HCEC 1CT (cell line): Measurements from ENCODE around the gene TMPRSS5.

Experiments
- DNase-seq: peaks from one replicate; pipeline ENCODE4 v3.0.0-alpha.2; 2017

The TMPRSS5 gene

DNA sequence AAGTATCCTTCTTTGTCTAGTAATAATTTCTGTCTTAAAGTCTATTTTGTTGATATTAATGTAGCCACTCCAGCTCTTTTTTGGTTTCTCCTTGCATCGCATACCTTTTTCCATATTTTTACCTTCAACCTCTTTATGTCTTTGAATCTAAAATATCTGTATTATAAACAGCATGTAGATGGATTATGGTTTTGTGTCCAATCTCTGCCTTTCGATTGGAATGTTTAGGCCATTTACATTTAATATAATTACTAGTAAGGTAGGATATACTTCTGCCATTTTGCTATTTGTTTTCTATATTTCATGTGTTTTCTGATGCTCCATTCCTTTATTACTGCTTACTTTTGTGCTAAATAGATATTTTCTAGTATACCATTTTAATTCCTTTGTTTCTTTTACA lies 39.5 kb downstream of the TMPRSS5 start:
- no peak for DNase-seq

DNA sequence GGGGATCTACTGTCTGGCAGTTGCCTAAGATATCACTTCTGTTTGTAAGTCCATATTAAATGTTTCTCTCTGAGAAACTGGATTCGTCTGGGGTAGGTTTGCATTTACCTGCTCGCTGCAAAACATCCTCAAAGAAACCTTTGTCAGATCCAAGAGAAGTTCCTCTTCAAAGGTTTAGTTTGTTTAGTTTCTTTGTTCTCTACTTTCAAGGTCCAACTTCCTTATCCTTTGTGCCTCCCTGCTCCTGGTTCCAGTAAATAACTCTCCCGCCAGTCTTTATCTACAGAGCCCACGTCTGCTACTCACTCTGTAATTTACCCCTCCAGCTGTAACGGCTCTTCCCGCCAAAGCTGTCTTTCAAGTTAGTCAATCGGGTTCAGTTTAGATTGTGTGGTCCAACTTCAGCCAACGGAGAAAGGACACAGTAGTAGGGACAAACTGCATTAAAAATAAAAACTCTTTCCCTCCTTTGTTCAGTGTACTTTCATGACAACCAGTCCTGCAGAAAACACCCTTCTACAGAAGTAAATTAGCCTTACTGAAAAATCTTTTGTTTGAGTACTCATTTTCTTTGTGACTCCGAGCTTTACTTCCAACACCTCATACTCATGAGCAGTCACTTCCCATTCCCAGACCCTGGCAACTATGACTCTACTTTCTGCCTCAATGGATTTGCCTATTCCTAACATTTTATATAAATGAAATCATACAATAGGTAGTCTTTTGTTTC lies 41.0 kb downstream of the TMPRSS5 start:
- DNase-seq, result no peak

DNA sequence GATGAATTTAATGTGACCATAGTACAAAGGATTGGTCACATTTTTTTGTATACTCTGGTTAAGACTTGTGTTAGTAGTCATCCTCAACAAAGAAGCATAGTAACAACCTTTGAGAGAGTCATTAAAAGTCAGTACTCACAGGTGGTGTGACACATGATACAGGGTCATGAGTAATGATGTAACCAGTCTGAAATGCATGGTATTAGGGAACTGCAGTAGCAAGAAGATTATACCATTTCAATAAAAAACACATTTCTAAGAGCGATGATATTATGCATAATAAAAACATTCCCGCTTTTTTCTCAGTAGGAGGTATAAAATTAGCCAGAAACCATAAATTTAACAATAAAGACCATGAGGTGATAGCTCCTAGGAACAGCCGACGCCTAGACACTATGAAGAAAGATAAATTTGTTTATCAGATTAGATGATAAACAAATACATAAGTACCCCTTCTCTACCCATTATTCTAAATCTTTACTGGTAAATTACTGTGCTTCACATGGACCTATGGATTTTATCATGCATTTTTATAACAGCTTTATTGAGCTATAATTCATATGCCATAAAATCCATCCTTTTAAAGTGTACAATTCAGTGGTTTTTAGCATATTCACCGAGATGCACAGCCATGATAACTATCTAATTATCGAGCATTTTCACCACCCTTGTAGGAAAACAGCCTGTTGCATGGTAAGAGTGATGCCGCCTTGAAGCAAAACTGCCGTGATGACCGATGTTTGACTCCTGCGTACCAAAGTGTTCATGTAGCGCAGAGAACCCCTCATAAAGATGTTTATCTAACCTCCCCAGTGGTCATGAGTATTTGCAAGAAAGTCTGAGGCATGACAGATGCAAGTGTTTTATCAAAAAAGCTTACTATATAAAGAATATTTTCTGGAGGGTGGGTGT lies 41.8 kb downstream of the TMPRSS5 start:
- peak; percentile 60 for DNase-seq

DNA sequence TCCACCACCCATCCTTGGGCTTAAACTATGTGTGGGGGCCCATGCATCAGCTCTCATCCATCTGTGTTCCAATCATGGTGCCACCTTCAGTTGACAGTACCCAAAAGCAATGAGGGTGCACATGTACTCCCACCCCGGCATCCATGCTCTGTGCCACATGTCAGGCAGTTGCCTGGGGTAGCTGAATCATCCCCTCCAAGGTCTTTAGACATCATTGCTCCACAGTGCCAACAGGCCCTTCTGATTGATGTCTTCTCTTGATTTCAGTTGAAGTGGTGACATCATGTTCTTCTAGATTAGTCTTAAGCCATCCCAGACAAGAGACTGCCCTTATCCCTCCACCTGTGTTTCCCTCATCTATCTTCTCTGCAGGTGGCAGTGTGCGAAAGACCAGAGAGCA lies 42.5 kb downstream of the TMPRSS5 start:
- DNase-seq, result no peak

DNA sequence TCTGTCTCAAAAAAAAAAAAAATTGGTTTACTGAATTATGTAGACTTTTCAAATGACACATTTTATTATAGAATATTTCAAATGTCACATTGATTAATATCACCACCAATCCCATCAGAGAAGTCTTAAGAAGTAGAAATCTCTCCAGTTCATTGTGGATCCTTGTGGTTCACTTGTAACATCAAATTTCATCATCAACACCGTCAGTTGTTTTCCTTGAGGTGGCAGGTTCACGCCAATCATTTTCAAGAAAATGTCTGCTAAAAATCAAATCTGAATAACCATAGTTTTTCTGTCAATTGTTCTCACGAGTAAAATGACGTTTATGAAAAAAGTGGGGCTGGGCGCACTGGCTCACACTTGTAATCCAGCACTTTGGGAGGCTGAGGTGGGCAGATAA lies 50.3 kb downstream of the TMPRSS5 start:
- no peak for DNase-seq

DNA sequence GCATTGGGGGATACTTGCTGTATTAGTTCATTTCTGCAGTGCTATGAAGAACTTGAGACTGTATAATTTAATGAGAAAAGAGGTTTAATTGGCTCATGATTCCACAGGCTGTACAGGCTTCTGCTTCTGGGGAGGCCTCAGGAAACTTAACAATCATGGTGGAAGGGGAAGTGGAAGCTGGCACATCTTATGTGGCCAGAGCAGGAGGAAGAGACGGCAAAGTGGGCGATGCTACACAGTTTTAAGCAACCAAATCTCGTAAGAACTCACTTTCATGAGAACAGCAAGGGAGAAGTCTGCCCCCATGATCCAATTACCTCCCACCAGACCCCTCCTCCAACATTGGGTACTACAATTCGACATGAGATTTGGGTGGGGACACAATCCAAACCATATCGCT lies 55.1 kb downstream of the TMPRSS5 start:
- no peak for DNase-seq

DNA sequence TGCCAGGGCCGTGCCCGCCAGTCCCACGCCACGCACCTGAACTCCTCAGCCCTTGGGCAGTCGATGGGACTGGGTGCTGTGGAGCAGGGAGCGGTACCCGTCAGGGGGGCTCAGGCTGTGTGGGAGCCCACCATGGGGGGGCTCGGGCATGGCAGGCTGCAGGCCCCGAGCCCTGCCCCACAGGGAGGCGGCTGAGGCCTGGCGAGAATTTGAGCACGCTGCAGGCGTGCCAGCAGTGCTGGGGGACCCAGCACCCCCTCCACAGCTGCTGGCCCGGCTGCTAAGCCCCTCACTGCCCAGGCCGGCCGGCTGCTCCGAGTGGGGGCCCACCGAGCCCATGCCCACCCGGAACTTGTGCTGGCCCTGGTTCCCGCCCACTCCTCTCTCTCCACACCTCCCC lies 56.8 kb downstream of the TMPRSS5 start:
- no peak for DNase-seq

DNA sequence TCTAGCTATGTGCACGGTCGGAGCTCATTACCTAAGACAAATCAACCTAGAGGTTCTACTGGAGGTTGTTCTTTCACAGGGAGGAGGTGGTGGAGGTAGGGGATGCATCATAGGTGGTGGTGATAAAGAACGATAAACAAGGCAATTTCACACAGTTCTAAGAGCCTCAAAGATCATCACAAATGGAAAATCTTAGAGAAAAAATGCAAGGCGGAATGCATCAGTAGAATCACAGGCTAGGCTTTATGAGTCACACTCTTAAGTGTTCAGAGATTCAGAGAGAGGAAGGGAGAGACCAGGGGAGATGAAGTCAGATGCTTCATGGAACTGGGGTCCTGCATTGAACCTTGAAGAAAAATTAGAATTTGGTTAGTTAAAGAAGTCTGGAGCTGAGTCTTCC lies 58.3 kb downstream of the TMPRSS5 start:
- no peak for DNase-seq

DNA sequence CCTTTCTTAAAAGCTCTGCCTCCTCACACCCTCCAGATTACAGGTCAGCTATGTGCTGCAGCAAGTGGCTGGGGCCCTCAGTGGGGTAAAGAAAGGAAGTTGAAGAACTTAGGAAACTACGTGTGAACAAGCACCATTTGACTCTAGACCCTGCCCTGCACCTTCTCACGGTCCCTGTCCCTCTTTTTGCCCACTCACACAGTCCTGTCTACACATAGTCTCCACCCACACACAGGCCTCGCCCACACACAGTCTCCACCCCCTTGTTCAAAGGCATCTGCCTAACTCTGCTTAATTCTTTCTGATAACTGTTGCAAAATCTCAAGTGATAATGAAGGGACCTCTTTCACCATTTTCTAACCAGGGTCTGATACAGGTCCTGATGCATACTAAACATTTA lies 59.0 kb downstream of the TMPRSS5 start:
- no peak for DNase-seq

DNA sequence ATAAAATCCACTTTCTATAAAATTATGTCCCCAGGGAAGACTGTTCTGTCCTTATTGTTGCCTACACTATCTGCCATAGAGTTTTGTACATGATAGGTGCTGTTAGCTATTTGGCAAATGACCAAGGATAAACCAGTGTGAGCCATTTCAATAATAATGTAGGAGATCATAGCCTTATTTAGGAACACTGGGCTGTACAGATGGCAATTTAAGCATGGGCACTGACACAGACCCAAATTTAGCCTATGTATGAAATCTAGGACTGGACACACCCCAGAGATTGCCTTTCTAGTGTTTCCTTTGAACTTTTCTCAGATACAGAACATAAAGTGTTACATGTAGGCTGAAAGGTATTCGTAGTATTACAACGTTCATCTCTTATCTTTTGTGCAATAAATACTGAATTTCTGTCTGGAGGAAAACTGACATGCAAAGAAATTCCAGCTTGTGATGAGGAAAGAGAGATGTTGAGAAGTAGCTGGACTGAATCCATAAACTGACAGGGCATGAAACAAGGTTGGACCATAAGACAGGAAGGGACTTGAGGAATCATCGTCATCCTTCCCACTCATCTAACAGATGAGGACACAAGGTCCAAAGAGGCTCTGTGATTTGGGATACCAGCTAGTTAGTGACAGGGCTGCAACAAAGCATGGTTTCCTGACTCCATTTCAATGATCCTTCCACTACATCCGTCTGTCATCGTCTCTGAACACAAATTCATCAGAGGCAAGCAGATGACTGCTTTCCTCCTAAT lies 60.3 kb downstream of the TMPRSS5 start:
- no peak for DNase-seq

DNA sequence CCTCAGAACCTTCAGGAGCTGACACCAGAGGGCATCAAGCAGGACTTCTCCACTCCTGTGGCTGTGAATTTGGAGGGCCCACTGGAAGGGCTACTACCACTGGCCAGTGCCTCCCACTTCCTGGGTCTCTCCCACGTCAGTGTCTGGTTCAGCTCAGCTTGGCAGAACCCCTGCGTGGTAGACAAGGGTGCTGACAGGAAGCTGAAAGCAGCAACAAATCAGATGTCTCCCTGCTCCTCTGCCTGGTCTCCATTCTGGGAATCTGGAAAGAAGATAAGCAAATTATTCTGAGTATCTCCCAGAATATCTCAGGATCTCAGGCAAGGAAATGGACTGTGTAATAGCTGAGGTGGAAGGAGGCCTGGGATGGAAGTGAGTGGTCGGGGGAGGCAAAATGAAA lies 61.5 kb downstream of the TMPRSS5 start:
- DNase-seq, result no peak

DNA sequence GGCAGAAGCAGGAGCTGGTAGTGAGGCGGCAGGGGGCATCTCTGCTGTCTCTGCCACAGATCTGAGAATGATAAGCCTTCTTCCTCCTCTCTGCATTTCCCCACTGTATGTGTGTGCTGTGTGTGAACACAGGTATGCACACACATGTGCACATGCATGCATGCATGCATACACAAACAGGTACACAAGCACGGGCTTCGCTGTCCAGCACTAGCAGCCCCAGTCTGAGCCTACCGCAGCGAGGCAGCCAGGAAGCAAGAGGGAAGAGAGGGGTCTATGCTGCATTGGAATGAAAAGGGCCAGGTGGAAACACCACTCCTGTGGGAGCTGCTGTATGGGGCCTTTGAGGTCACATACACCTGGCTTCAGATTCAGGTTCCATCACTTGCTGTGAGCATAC lies 62.4 kb downstream of the TMPRSS5 start:
- DNase-seq, result no peak

DNA sequence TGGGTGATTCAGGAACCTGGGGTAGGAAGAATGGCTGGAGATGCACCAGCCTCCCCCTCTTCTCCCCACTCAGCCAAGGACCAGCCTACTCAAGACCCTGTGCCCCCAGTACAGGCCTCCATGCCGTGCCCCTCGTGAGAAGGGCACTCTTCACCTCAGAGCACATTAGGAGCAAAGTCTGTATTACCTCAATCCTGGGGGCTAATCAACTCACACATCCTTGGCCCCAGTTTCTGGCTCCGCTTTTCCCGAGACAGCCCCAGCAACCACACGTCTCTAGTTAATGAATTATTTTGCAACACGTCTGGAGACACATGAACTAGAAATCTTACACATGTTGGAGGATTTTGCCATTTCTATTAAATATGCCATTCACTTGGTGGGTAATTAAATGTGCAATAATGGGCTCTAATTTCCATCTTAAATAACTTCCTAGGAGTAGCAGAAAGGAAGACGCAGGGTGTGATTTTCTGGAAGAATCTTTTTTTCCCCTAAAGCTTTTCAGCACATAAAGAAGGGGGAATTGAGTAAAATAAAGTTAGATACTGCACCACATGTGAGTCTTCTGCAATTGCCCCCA lies 63.0 kb downstream of the TMPRSS5 start:
- no peak for DNase-seq

DNA sequence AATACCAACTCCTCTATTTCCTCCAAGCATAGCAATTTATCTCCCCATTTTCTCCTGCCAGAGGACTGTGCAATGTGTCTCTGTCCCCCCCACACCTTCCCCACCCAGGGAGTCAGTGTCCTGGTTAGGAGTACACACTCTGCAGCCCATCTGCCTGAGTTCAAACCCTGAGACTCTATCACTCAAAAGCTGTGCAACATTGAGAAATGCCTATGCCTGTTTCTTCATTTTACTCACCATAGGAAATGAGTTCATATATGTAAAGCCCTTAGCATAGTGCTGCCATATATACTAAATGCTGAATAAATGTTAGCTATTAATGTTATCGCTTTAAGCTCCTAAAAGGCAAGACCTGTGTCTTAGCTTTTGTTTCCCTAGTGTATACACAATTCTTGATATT lies 64.0 kb downstream of the TMPRSS5 start:
- DNase-seq, result no peak

DNA sequence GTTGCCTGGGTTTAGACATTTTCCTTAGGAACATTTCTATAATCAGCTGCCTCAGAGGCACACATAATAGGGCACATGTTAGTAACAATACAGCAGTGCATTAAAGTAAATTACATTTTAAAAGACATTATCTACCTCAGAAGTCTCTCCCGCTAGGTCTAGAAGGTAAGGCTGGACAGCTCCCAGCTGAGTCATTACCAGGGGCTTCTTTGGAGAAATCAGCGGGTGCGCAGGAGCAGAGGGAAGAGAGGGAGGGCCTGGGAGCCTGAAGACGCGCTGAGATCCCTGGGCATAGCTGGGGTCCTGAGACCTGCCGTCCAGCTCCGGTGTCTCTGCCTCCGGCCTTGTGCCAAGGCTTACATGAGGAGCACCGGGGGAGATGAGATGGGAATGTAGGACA lies 67.7 kb downstream of the TMPRSS5 start:
- DNase-seq, result no peak

DNA sequence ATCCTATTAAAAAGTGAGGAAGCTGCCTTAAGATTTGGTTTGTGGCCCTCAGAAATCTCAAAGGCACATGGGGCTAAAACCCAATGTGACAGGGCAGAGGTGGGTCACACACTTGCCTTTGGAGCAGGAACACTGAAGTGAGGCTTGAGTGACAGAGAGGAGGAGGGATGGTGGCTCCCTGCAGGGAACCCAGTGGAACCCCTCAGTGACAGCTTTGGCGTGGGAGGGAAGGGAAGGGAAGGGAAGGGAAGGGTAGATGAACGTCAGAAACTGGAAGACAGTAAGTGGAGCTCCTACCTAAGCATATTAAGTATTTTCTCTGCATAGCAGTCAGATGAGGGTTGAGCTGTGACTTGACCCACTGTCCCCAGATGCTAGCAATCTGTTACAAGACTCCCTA lies 68.5 kb downstream of the TMPRSS5 start:
- no peak for DNase-seq
